Forelimb muscle (tissue), 1 donor: ENCODE data around the gene EPAS1. TPM values are rescaled to one million over a fixed set of nuclear protein-coding genes. Genes with fewer than 3 reads are reported as not detected.

Experiments used
- DNase-seq: peaks from one replicate; pipeline ENCODE4 v3.0.0-alpha.2; 2013; ENCODE audit warnings: low read depth
- polyA plus RNA-seq: library from polyadenylated mRNA; unstranded; fragments of 120-200 nt; gene quantifications from one replicate; pipeline ENCODE4 v1.2.1, GENCODE V29; 2013; ENCODE audit not compliant: insufficient read length

Gene EPAS1
- 29.6 TPM for polyA plus RNA-seq

- no peak for DNase-seq
Observed at GRCh38 chr2:46296840-46297545, at the start of gene EPAS1. TSS of gene EPAS1 (plus strand) at chr2:46297407. CDS start at chr2:46297912, 505 bp downstream.

GRCh38 chr2:46248171-46248570, 49.0 kb upstream of the EPAS1 start:
- no peak for DNase-seq

DNA sequence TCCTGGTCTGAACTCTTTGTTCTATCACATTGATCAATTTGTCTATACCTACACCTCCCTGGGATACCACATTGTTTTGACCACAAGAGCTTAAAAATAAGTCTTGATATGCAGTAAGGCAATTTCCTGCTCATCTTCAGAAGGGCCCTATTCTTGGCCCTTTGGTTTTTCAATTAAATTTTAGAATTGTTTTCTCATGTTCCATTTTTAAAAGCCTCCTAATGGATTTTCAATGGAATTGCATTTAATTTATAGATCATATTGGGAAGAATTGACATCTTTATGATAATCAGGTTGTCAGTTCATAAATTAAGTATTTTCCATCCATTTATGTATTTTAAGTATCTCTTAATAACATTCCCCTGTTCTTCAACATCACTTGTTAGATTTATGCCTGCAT, 47.6 kb upstream of the EPAS1 start:
- no peak for DNase-seq

DNA sequence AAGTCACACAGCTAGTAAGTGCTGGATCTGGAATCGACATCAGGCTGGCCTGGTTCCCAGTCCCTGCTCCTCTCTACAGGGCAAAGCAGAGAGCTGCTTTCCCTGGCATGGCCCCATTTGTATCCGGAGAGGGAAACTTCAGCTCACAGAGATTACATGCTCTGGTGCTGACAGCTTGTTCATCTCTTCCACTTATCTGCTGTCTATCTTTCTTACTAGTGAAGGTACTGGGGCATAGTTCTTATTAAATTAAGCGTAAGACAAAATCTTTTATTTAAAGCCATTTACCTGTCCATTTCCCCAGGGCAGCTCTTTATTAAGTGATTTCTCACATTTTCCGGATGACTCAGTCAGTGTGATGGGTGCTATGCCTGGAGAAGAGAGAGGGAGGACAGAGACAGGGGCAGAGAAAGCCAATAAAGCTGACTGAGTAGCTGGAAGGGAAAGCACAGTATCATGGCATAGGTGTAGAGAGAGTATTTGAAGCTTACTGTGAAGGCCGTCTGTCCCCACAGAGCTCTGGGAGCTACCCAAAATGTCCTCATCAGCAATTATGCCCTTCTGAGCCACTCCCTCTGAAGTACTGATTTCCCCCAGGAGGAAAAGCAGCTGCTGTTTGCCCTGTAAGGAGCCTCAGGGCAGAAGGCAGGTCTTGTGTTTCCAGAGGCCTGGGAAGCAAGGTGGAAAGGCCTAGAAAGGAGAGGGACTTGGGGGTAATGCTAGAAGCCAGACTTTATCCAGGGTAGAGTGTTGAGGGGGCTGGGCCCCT, 44.1 kb upstream of the EPAS1 start:
- DNase-seq: no peak

- no peak for DNase-seq
Observed at GRCh38 chr2:46254474-46254873, 42.7 kb upstream of the EPAS1 start.

DNA sequence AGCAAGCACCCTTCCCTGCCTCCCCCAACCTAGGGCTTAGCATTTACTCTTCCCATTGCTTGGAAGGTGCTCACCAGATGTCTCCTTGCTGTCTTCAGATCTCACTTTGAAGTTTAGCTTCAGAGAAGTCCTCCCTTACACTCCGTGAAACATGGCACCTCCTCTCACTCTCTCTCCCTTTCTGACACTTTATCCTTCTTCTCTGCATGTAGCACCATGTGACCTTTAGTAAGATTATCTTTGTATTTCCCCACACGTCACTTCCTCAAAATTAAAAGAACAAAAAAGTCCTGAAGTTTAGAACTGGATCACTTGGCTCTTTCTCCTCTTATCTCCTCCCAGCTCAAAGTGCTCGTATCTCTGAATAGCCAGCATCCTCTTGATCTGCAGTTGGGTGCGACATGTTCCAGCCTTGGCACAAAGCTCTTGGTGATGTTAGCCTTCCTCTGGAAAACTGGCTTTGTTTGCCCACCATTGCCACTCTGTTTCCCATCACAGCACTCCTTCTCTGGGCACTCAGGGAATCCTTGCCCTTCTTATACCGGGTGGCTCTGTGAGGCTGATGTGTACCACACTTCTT, 40.6 kb upstream of the EPAS1 start:
- DNase-seq: no peak

DNA sequence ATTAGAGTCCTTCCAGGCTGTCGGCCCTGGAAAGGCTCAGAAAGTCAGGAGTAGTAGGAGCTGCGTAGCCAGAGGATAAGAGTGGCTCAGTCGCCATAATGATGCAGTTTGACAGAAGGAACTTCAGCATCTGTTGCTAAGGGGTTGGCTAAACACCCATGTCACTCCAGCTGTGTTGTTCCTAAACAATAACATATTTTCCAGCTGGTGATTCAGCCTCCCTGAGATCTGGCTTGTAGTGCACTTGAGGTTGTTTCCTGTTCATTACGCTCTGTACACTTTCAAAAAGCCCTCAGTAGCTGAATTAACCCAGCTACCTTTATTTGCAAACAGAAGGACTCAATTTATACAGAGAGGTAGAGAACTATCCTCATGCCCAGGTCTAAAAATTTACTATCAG, 39.7 kb upstream of the EPAS1 start:
- peak; percentile 49 for DNase-seq

GRCh38 chr2:46257980-46258379, 39.2 kb upstream of the EPAS1 start:
- DNase-seq: no peak

DNA sequence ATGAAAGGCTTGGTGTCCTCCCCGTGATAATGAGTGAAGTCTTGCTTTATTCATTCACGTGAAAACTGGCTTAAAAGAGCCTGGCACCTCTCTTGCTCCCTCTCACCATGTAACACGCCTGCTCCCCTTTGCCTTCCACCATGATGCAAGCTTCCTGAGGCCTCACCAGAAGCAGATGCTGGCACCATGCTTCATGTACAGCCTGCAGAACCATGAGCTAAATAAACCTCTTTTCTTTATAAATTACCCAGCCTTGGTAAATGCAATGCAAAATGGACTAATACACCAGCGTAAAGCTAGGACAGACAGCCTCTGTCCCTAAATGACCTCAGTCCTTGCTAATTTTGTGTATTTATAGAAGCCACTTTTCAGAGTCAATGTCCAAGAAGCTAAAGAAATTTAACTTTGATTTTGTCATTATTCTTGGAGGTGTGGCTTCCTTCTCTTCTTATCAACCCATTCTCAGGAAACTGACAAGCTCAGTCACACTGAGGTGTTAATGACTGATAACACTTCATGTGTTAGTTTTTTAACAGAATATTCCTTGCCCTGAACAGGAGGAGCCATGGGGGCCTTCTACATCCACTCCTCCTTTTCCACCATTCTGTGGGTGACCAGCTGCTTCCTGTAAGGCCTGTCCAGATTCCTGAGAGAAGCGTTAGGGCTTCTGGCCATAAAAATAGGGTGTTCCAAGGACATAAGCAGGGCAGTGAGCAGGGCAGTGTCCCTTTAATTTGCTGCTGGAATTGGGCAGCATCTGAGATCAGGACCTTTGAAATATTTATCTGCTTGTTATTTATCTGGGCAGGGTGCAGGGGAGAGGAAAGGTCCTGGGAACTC, 38.0 kb upstream of the EPAS1 start:
- DNase-seq: no peak

DNA sequence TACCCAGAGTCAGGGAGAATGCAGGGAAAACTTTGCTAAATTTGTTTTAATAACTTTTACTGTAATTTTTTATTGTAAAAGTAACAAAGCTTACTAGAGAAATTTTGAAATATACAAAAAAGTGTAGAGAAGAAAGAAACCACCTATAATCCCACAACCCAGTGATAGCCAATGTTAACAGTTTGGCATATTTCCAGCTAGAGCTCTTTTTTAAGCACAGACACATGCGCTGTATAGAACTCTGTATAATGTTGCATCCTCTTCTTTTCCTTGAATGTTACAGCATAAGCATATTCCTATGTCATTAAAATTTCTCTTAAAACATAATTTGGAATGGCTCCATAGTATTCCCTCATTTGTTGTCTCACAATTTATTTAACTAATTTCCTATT, 37.4 kb upstream of the EPAS1 start:
- no peak for DNase-seq

DNA sequence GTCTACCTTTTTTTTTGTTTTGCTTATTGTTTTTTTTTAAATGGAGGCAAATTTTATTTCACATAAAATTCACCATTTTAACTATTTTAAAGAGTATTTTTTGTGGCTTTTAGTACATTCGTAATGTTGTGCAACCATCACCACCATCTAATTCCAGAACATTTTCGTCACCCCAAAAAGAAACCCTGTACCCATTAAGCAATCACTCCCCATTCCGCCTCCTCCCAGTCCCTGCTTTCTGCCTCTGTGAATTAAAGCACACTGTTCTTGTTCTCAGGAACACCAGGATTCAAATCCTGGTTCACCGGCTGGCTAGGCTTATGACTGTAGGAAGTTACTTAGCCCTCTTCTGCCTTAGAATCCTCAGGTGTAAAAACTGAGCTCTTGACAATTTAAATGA, 36.9 kb upstream of the EPAS1 start:
- no peak for DNase-seq

DNA sequence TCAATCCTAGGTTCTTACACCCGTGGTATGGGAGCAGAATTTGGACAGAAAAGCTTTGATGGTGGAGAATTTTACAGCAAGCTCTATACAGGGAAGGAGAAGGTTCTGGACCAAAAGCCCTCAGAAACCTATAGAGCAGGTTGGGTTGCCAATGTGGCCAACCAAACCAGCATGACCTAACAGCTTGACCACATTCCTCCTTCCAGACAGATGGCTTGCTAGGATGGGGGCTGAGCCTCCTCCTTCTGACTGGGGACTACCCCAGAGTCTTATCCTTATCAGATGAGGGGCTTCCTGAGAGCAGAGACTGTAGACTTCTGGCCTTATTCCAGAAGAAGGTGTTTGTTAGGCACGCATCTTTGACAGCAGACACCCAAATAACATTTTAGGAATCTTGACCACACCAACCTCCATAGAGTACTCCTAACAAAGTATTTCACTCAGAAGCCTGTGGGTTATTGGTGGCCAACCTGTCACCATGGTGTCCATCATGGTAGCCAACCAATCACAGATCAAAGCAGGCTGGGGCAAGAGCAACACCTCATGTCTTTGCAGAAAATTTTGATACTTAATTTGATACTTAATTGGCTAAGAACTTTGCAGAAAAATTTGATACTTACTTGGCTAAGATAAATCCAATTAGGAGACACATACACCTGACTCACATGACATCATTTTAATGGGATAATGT, 34.8 kb upstream of the EPAS1 start:
- no peak for DNase-seq

DNA sequence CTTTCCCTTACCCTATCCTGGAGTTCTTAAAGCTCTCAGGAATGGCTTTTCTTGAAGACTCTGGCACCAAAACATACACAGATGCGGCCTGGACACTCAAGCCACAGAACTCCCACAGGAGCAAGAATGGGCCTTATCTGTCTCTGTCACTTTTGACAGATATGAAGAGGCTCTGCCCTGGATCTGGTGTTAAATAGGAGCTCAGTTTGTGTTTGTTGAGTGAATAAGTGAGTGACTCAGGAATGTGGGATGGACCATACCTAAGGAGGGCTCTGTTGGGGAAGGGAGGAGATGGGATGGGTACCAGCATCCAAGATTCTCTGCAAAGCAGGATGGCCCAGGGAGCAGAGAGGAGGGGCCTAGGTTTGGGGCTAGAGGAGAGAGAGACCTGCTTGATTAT, 33.9 kb upstream of the EPAS1 start:
- no peak for DNase-seq

GRCh38 chr2:46264447-46264846, 32.8 kb upstream of the EPAS1 start:
- no peak for DNase-seq

GRCh38 chr2:46266134-46266533, 31.1 kb upstream of the EPAS1 start:
- no peak for DNase-seq

- no peak for DNase-seq
Observed at GRCh38 chr2:46267616-46268015, 29.6 kb upstream of the EPAS1 start.

- DNase-seq: no peak
Observed at GRCh38 chr2:46268196-46268595, 29.0 kb upstream of the EPAS1 start.

GRCh38 chr2:46269001-46269400, 28.2 kb upstream of the EPAS1 start:
- no peak for DNase-seq

DNA sequence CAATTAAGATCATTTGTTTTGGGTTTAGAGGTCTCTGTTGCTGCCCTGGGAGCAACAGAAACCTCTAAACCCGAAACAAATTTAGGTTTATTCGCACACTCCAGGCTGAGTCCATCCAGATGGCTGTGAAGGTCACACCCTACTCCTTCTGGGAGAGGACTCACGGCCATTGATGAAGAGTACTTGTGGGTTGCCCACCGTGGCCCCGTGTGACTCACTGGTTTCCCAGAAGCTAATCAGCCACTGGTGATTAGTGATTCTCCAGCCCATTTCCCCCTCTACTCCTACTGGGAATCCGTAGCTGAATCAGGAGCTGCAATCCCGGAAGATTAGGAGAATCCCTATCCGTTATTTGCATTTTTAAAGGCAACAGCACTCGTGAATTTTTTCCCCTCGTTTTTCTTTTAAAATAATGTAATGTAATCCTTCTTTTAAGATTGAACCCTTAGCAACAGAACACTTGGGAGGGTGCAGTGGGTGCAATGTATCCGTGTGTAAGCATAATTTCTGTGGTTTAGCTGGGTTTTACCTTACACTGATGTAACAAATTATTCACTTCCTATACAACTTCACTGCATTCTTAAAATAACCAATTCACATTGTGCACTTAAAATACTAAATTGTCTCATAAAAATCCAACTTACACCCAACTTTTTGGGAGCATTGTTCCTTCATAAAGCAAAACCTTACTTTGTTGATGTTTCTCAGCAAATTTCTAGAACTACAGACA, 27.5 kb upstream of the EPAS1 start:
- DNase-seq: no peak

- DNase-seq: no peak
Observed at GRCh38 chr2:46270384-46270783, 26.8 kb upstream of the EPAS1 start.
